NCI-H510A treated with DMSO at 0.1 percent for 48 hours (cell line): ENCODE results near the gene SYCE3.
"Not testable (repeated sequence)": the region's sequence is repeated elsewhere in the genome, so short reads cannot be mapped to it uniquely, and the experiment has no call there.

Experiments
- DNase-seq: peaks from one replicate; lab custom pipeline; 2025; lab: John Stamatoyannopoulos, UW

SYCE3 gene

GRCh38 chr22:50520826-50521453 lies 41.8 kb downstream of the SYCE3 start:
- no peak for DNase-seq

GRCh38 chr22:50520184-50520583 lies 42.5 kb downstream of the SYCE3 start:
- DNase-seq = not testable (repeated sequence)

- DNase-seq = no peak
Measured at GRCh38 chr22:50519151-50519550, 43.6 kb downstream of the SYCE3 start.

DNA sequence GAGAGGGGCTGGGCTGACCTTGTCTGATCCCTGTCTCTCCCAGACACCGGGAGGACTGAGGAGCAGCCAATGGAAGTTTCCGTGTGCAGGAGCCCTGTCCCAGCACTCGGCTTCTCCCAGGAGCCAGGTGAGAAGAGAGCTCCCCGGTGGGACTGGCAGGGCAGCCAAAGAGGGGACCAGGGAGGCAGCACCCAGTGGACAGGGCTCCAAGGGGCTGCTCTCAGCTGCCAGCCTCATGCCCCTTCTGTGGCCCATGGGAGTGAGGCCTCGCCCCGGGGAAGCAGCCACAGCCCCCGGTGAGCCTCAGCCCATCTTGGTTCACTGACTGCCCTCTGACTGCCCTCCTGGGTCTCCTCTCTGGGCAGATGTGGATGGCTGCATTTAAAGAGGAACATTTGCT lies 44.1 kb downstream of the SYCE3 start:
- DNase-seq = no peak

DNA sequence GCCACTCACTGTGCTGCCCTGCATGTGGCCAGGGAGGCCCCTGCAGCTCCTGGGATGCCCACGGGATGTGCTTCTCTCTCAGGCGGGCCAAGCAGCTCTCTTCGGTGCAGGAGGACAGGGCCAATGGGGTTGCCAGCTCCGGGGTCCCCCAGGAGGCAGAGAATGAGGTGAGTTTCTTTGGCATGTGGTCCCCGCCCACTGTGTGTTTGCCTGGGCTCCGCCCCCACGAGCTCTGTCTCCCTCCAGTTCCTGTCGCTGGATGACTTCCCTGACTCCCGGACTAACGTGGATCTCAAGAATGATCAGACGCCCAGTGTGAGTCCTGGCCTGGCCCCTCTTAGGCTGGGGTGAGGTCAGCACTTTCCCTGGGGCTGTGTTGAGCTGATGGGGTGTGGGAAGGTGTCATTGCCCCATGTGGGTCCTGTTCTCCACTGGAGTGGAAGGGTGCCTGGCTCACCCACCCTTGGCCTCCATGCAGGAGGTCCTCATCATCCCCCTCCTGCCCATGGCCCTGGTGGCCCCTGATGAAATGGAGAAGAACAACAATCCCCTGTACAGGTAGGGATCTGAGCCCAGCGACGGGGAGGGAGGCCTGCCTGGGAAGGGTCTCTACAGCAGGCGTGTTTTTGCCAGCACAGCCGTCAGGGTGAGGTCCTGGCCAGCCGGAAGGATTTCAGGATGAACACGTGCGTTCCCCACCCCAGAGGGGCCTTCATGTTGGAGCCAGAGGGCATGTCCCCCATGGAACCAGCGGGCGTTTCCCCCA lies 45.0 kb downstream of the SYCE3 start:
- no peak for DNase-seq

DNA sequence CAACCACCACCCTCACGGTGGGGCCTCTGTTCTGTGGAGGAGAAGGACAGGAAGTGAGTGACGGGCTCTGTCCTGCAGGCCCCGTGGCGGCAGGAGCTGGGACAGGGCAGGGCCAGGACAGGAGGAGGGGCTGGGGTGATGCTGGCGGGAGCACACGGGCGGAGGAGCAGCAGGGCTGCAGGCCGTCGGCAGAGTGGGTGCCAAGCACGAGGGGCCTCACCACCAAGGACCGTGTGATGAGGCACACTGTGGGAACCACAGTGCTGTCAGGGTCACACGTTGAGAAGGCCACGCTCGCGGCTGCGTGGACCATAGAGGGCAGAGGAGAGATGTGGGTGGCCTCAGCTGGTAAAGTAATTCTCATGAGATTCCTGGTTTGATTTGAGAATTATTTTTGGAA lies 45.8 kb downstream of the SYCE3 start:
- DNase-seq = no peak

- no peak for DNase-seq
Measured at GRCh38 chr22:50516068-50516467, 46.7 kb downstream of the SYCE3 start.

DNA sequence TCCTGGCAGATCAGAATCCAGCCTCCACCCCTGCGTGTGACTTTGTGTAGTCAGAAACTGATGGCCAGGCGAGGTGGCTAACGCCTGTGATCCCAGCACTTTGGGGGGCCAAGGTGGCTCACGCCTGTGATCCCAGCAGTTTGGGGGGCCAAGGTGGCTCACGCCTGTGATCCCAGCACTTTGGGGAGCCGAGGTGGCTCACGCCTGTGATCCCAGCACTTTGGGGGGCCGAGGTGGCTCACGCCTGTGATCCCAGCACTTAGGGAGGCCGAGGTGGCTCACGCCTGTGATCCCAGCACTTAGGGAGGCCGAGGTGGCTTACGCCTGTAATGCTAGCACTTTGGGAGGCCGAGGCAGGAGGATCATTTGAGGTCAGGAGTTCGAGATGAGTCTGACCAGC lies 49.5 kb downstream of the SYCE3 start:
- no peak for DNase-seq

GRCh38 chr22:50508897-50509296 lies 53.8 kb downstream of the SYCE3 start:
- no peak for DNase-seq

DNA sequence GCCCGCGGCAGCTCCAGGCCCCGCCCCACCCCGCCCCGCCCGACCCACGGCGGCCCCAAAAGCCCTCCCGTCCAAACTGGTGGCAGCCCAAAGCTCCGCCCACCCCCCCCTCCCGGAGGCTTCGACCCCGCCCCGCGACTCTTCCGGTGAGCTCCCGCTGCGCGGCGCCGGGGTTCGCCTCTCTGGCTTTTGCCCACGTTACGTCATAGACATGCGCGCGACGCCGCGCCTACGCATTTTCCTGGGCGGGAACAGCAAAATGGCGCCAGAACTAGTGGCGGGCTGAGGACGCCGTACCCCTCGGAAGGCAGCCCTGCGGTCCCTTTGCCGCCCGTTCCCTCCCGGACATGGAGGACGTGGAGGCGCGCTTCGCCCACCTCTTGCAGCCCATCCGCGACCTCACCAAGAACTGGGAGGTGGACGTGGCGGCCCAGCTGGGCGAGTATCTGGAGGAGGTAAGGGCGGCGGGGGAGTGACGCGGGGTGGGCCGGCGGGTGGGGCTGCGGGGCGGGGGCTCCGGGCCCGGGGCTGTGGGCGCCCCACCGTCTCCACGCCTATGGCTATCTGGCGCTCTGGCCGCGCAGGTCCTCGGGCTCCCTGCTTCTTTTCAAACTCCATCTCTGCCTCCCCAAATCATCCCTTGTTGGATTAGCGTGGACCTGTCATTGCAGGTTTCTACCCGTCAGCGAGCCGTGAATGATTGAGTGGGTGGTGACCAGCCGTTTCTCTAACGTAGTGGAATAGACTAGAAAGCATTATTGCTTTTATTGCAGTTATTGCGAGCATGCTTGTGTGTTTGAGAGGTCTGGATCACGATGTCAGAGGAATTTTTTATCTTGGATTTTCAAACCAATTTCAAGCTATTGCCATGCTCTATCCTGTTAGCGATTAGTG lies 54.5 kb downstream of the SYCE3 start, which contains the start of gene NCAPH2:
Gene NCAPH2 (plus strand): TSS at position 234 of the 894 bp plus-strand sequence. CDS start 114 bp downstream, at position 348.
- peak; percentile 76 for DNase-seq

GRCh38 chr22:50507421-50507990 lies 55.2 kb downstream of the SYCE3 start, which contains the start of gene LMF2:
LMF2 (minus strand) TSS chr22:50507702; CDS start chr22:50507675, 27 bp downstream.
- DNase-seq = peak; percentile 47

DNA sequence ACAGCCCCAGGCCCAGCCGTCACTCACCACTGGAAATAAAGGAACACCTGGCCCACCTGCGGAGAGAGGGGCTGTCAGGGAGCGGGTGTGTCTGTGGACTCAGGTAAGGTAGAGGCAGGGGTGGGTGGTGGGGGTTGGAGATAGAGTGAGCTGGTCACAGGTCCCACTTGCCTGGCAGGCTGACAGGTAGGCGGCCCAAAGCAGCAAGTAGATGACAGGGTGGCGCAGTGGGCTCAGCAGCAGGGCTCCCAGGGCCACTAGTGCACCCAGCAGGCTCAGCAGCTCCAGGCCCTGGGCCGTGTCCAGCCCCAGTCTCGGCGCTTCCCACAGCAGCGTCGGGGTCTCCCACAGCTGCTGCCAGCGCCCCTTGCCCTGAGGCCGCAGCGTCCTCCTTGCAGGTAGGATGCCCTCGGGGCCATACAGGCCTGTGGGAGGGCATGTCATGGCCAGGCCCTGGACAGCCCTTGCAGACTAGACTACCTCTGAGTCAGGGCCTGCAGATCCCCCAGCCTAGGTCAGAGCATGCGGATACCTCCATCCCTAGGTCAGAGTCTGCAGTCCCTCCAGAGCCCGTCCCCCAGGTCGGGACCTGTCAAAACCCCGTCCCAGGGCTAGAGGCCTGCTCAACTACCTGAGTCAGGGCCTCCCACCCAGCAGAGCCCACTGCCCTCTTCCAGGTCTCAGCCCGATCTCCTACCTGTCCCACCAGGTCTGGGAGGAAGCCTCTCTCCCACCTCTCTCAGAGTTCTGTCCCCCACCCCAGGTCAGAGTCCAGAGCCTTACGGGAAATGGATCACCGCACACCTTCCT lies 55.9 kb downstream of the SYCE3 start:
- no peak for DNase-seq

DNA sequence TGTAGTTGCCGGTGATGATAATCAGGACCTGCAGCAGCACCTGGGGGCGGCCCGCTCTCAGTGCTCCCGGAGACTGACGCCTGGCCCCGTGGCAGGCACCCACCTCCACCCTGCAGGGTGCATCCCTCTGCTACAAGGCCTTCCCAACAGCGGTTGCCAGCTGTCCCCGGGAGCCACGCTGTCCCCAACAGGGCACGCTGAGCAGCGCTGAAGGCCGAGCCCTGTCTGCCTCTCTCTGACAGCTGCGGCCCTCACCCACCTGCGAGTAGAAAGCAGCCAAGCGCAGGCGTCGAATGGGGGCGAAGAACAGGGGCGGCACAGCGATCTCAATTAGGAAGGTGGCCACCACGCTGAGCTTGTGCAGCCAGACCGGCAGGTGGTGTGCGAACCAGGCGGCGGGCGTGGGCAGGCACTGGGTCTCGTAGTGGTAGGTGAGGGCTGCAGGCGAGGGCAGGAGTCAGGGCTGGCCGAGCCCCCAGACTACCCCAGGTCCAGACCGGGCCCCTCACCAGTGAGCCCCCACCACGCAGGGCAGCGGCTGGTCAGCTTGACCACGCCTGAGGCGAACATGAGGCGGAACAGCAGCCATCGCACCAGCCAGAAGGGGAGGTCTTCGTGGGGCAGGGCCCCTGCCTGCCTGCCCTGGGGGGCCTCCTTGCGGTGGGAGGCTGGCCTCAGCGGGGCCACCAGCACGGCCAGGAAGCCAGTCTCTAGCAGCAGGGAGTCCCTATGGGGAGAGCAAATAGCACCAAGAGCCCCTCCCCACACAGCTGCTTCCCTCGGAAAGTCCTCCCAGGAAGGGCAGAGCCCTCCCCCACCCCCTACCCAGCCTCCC lies 56.7 kb downstream of the SYCE3 start:
- DNase-seq = no peak

GRCh38 chr22:50505276-50505775 lies 57.4 kb downstream of the SYCE3 start:
- DNase-seq = no peak

DNA sequence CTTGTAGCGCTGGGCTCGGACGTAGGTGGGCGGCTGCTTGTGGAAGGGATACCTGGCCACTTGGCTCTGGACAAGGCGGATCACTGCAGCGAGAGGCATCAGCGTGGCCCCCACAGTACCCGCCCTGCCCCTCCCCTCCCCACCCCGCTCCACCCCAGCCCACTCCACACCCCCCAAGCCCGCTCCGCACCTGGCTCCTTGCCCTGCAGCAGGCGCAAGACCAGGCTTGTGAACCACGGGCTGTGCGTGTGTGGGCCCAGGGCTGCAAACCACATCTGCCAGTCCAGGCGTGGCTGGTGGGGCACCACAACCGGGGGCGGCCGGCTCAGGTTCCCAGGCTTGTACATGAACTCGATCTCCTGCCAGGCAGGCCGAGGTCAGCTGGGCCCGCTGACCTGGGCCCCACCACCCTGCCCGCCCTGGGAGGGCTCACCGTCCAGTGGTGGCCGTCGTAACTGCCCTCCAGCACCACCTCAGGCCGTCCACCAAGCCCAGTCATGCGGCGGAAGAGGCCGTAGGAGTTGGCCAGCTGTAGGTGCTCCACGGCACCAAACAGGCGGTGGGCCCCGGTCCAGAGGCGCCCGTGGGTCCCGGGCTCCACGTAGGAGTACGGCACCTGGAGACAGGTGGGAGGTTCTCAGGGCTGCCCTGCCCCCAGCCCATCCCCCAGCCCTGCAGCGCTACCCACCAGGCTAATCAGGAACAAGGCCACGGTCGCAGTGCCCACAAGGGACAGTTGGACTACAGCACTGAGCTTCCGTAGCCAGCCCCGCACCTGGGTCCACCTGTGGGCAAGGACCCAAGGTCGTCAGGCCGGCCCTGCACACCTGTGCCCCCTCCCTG lies 58.1 kb downstream of the SYCE3 start:
- no peak for DNase-seq

DNA sequence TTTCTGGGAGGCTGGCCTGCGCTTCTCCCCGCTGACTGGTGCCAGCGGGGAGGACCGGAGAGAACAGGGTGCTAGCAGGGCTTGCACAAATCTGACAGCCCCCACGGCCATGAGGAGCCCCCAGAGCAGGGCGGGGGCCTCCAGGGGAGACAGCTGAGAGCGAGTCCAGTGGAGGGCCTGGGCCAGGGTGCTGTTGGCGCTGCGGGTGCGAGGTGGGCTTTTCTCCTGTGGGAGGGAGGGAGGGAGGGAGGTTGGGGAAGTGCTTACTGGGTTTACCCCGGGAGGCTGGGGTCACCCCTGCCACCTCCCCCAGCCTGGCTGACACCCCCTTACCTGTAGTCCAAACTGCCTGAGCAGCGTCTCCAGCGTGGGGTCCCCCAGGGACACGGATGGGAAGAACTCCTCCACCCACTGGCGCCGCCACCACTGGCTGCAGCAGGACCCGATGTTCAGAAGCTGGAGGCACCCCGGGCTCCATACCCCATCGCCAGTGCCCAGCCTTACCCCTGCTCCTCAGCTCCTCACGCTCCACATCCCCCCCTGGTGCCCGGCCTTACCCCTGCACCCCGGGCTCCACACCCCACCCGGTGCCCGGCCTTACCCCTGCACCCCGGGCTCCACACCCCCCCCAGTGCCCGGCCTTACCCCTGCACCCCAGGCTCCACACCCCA lies 59.1 kb downstream of the SYCE3 start:
- no peak for DNase-seq

- no peak for DNase-seq
Measured at GRCh38 chr22:50502628-50503474, 59.9 kb downstream of the SYCE3 start.

GRCh38 chr22:50502096-50502495 lies 60.6 kb downstream of the SYCE3 start:
- DNase-seq = no peak
